COR-L47 (cell line): ENCODE measurements around the gene CDC25B.

ENCODE experiments used
- DNase-seq: peaks from one replicate; lab custom pipeline; 2025; lab: John Stamatoyannopoulos, UW

The CDC25B gene

GRCh38 chr20:3795511-3796468 is at the start of gene CDC25B:
CDC25B (plus strand) TSS chr20:3796310; CDS start chr20:3796532, 222 bp downstream.
- DNase-seq = peak; percentile 95

GRCh38 chr20:3747471-3747870 is 48.6 kb upstream of the CDC25B start:
- DNase-seq = no peak

GRCh38 chr20:3748073-3748472 is 48.0 kb upstream of the CDC25B start:
- no peak for DNase-seq

GRCh38 chr20:3749087-3749688 is 46.9 kb upstream of the CDC25B start:
- no peak for DNase-seq

GRCh38 chr20:3749689-3750531 is 46.2 kb upstream of the CDC25B start:
- DNase-seq = no peak

GRCh38 chr20:3751305-3751674 is 44.8 kb upstream of the CDC25B start:
- DNase-seq = no peak

GRCh38 chr20:3751675-3752385 is 44.3 kb upstream of the CDC25B start:
- DNase-seq = peak; percentile 41

GRCh38 chr20:3752386-3752759 is 43.7 kb upstream of the CDC25B start:
- no peak for DNase-seq

GRCh38 chr20:3753098-3753497 is 43.0 kb upstream of the CDC25B start:
- DNase-seq = peak; percentile 38

GRCh38 chr20:3753501-3754275 is 42.4 kb upstream of the CDC25B start:
- DNase-seq = no peak

GRCh38 chr20:3754276-3754630 is 41.9 kb upstream of the CDC25B start:
- no peak for DNase-seq

- DNase-seq = no peak
Measured at GRCh38 chr20:3755269-3755668, 40.8 kb upstream of the CDC25B start.

GRCh38 chr20:3755814-3756480 is 40.2 kb upstream of the CDC25B start:
- DNase-seq = no peak

- DNase-seq = no peak
Measured at GRCh38 chr20:3757268-3757667, 38.8 kb upstream of the CDC25B start.

- no peak for DNase-seq
Measured at GRCh38 chr20:3758566-3758965, 37.5 kb upstream of the CDC25B start.

- DNase-seq = no peak
Measured at GRCh38 chr20:3759316-3759823, 36.7 kb upstream of the CDC25B start.

GRCh38 chr20:3759884-3760283 is 36.2 kb upstream of the CDC25B start:
- DNase-seq = no peak

- DNase-seq = no peak
Measured at GRCh38 chr20:3760655-3761348, 35.3 kb upstream of the CDC25B start.

- no peak for DNase-seq
Measured at GRCh38 chr20:3763671-3764601, 32.2 kb upstream of the CDC25B start.
